C4-2B (cell line): Measurements from ENCODE around the gene GPRC5D.

Experiments used
- CTCF ChIP-seq: fragments of 450-650 bp; conservative IDR thresholded peaks from 2 replicates; pipeline ENCODE4 v1.5.1; 2017; ENCODE audit warnings: mild to moderate bottlenecking
- ZFX ChIP-seq: fragments of 450-650 bp; IDR thresholded peaks from 2 replicates; pipeline ENCODE4 v1.6.1; 2017

- TF ChIP-seq CTCF (no peak), ZFX (no peak)
Measured at GRCh38 chr12:12936983-12937491, 14.9 kb downstream of the GPRC5D start.
